Fibroblast of the aortic adventitia (primary cell): ENCODE results near the gene MAB21L4. TPM values are rescaled to one million over a fixed set of nuclear protein-coding genes. Genes with fewer than 3 reads are reported as not detected.

Experiments
- DNase-seq: peaks from one replicate; pipeline ENCODE4 v3.0.0-alpha.2; 2010; ENCODE audit warnings: low read depth
- H3K4me3 ChIP-seq: 2 replicates; pipeline ENCODE4 v1.5.1; 2011; ENCODE audit warnings: low read depth, mild to moderate bottlenecking, control low read depth, low read length, moderate library complexity
- total RNA-seq: library from RNA; depleted of rRNA; stranded (reverse); fragments of >200 nt; gene quantifications from 2 replicates; pipeline ENCODE4 v1.2.3, GENCODE V29; 2012; ENCODE audit warnings: low replicate concordance
- TF ChIP-seq, protein P1 (sequence below): IDR thresholded peaks from 2 replicates; pipeline ENCODE4 v1.5.1; 2011; ENCODE audit warnings: mild to moderate bottlenecking, low read length, control low read depth, inconsistent platforms; ENCODE audit not compliant: insufficient read depth

MAB21L4 gene
- total RNA-seq, 1 donor = not detected

DNA sequence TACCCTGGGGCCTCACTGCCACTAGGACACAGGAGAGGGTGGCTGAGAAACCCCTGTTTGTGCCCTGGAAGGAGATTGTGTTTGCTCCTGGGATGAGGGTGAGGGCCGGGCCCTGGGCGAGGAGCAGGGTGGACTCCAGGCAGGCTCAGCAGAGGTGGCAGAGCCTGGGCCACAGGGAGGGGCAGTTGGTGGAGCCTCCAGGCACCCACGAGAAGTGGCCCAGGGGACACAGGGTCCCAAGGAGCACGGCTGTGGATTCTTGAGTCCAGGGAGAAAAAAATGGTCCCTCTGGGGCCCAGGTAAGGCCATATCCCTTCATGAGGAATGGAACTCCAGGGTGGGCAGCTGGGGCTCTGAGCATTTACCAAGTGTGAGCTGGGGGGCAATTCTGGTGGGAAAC is 8.3 kb downstream of the MAB21L4 start:
- TF ChIP-seq, protein P1, sequence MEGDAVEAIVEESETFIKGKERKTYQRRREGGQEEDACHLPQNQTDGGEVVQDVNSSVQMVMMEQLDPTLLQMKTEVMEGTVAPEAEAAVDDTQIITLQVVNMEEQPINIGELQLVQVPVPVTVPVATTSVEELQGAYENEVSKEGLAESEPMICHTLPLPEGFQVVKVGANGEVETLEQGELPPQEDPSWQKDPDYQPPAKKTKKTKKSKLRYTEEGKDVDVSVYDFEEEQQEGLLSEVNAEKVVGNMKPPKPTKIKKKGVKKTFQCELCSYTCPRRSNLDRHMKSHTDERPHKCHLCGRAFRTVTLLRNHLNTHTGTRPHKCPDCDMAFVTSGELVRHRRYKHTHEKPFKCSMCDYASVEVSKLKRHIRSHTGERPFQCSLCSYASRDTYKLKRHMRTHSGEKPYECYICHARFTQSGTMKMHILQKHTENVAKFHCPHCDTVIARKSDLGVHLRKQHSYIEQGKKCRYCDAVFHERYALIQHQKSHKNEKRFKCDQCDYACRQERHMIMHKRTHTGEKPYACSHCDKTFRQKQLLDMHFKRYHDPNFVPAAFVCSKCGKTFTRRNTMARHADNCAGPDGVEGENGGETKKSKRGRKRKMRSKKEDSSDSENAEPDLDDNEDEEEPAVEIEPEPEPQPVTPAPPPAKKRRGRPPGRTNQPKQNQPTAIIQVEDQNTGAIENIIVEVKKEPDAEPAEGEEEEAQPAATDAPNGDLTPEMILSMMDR = no peak
- DNase-seq = no peak
- H3K4me3 ChIP-seq = no peak overlapping the region

DNA sequence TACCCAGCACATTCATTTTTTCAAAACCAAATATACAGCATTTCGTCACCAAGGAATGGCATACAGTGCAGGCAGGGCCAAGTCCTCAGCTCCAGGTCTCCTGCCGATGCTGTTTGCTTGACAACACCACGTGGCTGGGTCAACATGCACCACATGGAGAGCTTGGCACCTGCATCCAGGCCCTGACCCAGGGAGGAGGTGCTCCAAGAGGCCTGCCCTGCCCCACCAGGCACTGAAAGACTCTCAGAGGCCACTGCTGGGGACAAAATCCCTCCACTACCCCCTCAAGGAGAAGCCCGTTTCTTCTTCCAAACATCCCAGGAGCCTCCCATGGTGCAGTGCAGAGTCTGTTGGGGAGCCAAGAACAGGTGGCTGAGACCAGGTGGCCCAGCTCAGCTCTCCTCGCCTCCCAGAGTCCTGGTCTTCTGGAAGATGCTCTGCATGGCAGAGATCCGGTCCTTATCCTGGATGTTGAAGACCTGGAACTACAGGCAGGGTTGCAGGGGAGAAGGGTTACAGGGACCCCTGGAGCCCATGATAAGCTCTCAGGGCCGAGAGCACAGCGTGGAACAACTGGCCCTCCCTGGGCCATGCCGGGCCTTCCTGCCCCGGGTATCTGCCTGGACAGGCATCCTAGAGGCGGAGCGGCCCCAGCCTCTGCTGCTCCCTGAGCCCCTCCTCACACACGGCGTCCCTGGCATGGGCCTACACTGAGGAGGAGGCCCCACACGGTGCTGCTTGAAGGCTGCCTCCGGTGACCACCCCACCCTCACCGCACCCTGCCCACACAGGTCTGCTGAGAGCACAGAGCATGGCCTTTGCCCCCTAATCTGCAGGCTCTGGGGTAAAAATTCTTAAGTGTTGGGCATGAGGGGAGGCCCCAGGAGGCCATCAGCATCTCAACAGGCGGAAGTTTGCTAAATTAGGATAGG is 9.0 kb downstream of the MAB21L4 start:
- no peak overlapping the region for H3K4me3 ChIP-seq
- TF ChIP-seq, protein P1 = no peak
- DNase-seq = no peak

DNA sequence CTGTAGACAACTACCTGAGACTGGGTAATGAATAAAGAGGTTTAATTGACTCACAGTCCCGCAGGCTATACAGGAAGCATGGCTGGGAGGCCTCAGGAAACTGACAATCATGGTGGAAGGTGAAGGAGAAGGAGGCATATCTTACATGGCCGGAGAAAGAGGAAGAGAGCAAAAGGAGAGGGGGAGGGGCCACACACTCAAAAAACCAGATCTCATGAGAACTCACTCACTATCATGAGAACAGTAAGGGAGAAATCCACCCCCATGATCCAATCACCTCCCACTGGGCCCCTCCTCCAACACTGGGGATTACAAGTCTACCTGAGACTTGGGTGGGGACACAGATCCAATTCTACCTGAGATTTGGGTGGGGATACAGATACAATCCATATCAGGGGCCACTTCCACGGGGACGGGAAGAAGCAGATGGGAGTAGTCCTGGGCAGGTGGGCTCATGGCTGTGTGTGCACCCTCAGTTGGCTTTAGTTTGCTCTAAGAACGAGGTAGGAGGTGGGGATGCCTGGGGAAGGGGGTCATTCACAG is 9.9 kb downstream of the MAB21L4 start:
- TF ChIP-seq, protein P1 = no peak
- no peak for DNase-seq
- no peak overlapping the region for H3K4me3 ChIP-seq

DNA sequence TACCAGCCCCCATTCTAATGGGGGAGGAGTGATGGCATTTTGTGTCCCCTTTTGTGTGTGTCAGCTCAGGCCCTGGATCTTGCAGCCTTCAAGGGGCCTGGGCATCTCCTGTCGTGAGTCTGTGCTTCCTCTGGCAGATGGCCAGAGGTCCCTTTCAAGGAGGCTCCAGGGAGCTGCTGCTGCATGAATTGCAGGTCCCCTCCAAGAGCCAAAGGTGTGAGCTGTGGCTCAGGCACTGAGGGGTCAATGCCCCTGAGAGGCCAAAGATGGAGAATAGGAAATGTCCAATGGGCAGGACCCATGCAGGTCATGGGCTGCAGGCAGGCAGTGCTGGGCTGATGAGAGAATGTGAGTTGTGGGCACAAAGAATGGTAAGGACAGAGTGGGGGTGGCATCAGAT is 10.4 kb downstream of the MAB21L4 start:
- TF ChIP-seq, protein P1 = no peak
- no peak for DNase-seq
- no peak overlapping the region for H3K4me3 ChIP-seq

DNA sequence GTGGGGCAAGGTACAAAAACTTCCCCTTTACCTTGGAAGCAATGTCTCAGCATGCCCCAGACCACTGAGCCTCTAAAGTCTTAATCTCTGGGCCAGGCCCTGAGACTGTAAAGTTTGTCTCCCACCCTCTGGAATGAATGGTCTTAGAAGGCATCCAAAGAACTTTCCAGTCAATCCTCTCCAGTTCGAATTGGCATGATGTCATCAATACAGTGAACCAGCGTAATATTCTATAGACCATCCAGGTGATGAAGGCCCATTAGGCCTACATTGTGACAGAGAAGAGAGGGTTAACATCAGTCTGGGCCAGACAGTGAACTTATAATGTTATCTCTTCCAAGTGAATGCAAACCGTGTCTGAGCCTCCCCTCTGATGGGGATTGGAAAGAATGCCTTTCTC is 11.2 kb downstream of the MAB21L4 start:
- no peak overlapping the region for H3K4me3 ChIP-seq
- TF ChIP-seq, protein P1 = no peak
- DNase-seq = no peak

DNA sequence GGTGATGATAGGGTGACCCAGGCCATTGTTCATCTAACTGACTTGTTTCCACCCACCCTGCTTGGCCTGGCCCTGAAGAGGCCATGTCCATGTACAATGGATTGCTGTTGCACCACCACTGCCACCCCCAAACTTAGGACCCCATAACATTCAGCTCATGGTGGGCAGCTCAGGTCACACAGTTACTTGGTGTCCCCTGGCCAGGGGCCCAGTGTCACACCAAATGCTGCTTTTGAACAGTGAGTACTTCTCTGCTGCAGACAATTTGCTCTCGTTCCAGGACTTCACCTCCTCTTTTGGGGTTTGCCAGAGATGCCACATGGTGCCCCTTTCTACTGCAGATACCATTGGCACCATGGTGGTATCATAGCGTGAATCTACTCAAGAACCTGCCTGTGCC is 11.7 kb downstream of the MAB21L4 start:
- TF ChIP-seq, protein P1 = no peak
- DNase-seq = no peak
- H3K4me3 ChIP-seq = no peak overlapping the region
